Measurements from ENCODE around the gene FAAP20.

DNA sequence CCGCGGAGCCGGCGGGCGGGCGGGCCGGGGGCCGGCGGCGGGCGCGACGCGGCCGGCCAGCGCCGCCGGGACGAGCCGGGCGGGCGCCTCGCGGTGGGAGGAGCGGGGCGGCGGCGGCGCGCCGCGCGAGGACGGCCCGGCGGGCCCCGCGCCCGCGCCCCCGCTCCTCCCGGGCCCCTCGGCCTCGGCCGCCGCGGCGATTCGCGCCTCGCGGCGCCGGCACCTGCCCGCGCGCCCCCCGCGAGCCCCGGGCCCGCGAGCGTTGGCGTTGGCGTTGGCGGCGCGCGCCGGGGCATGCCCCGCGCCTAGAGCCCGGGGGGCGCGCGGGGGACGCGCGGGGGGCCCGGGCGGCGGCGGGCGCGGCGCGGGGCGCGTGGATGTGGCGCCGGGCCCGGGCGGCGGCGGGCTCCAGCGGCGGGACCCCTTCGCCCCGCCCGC, 33.6 kb upstream of the FAAP20 start, which contains the start of gene SKI:
- no peak for TF ChIP-seq CTCF (IDR thresholded peaks at IDR 0.05)
- TF ChIP-seq POLR2A (IDR thresholded peaks at IDR 0.05) = no peak

Data from Peyer's patch (tissue), 4 donors.